MCF 10A (cell line): ENCODE data around the gene TOMT. TPM values are rescaled to one million over a fixed set of nuclear protein-coding genes. Genes with fewer than 3 reads are reported as not detected.

Experiments used
- Bru-seq: library from RNA; stranded (reverse); fragments of 400-500 nt; gene quantifications from one replicate; lab custom pipeline; 2021; lab: Mats Ljungman, UMichigan
- BruChase-seq, 2 experiments: library from RNA; stranded (reverse); fragments of 400-500 nt; gene quantifications; one replicate each; lab custom pipeline; 2021; lab: Mats Ljungman, UMichigan
- BruUV-seq: library from RNA; stranded (reverse); fragments of 400-500 nt; replicated peaks from 2 replicates; lab custom pipeline; 2021; lab: Mats Ljungman, UMichigan
- CTCF ChIA-PET: fragments of 300-600 bp; sonication (Branson Sonifier 250); formaldehyde crosslinking; extraction: SDS; loops from one replicate; lab custom pipeline; 2021; ENCODE audit warnings: antibody characterized with exemption, inconsistent platforms; lab: Yijun Ruan, JAX
- POLR2A ChIA-PET: fragments of 300-600, 350-650 bp; sonication (Branson Sonifier 250); formaldehyde crosslinking; extraction: SDS; loops from one replicate; lab custom pipeline; 2020; ENCODE audit warnings: antibody characterized with exemption, inconsistent platforms; lab: Yijun Ruan, JAX
- DNase-seq: peaks from one replicate; pipeline ENCODE4 v3.0.0-alpha.2; 2018; ENCODE audit not compliant: unreplicated experiment
- H3K27ac Mint-ChIP-seq: one replicate; pipeline ENCODE4 v1.8.0; 2022; ENCODE audit warnings: mild to moderate bottlenecking, low read depth, mixed read lengths; ENCODE audit not compliant: unreplicated experiment
- H3K27me3 Mint-ChIP-seq: one replicate; pipeline ENCODE4 v1.8.0; 2022; ENCODE audit warnings: mixed read lengths; ENCODE audit not compliant: insufficient read depth, unreplicated experiment
- H3K36me3 Mint-ChIP-seq: one replicate; pipeline ENCODE4 v1.8.0; 2022; ENCODE audit warnings: mild to moderate bottlenecking, moderate library complexity, mixed read lengths; ENCODE audit not compliant: insufficient read depth, unreplicated experiment
- H3K4me1 Mint-ChIP-seq: one replicate; pipeline ENCODE4 v1.8.0; 2022; ENCODE audit warnings: mixed read lengths; ENCODE audit not compliant: insufficient read depth, unreplicated experiment
- H3K4me3 Mint-ChIP-seq: one replicate; pipeline ENCODE4 v1.8.0; 2022; ENCODE audit warnings: mild to moderate bottlenecking, moderate library complexity, mixed read lengths; ENCODE audit not compliant: unreplicated experiment
- H3K9me3 Mint-ChIP-seq: one replicate; pipeline ENCODE4 v1.8.0; 2022; ENCODE audit warnings: mixed read lengths; ENCODE audit not compliant: unreplicated experiment
- intact Hi-C: fragments of 100-400 bp; cut with micrococcal nuclease; formaldehyde crosslinking; loops from 2 replicates; pipeline ENCODE4 v1.14.1; 2022
- long read RNA-seq: library from polyadenylated mRNA; stranded (forward); transcript quantifications from one replicate; pipeline ENCODE4 v2.0.0, GENCODE V29; 2022
- total RNA-seq: library from RNA; stranded (reverse); gene quantifications from 2 replicates; pipeline ENCODE4 v1.2.3, GENCODE V29; 2022
- TF ChIP-seq, protein P1 (sequence below): fragments of 200-600 bp; IDR thresholded peaks from one replicate; pipeline ENCODE4 v1.8.0; 2022; ENCODE audit warnings: antibody characterized with exemption, mild to moderate bottlenecking; ENCODE audit not compliant: unreplicated experiment

TOMT gene, protein sequence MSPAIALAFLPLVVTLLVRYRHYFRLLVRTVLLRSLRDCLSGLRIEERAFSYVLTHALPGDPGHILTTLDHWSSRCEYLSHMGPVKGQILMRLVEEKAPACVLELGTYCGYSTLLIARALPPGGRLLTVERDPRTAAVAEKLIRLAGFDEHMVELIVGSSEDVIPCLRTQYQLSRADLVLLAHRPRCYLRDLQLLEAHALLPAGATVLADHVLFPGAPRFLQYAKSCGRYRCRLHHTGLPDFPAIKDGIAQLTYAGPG
- total RNA-seq (not detected in 2 replicates), Bru-seq, nascent RNA (not detected), BruChase-seq, experiment 1, labeled RNA remaining after a 6-hour chase (percentile 21 among the genes with signal in this experiment), BruChase-seq, experiment 2, labeled RNA remaining after a 2-hour chase (percentile 43 among the genes with signal in this experiment)
- long read RNA-seq = 0 reads

DNA sequence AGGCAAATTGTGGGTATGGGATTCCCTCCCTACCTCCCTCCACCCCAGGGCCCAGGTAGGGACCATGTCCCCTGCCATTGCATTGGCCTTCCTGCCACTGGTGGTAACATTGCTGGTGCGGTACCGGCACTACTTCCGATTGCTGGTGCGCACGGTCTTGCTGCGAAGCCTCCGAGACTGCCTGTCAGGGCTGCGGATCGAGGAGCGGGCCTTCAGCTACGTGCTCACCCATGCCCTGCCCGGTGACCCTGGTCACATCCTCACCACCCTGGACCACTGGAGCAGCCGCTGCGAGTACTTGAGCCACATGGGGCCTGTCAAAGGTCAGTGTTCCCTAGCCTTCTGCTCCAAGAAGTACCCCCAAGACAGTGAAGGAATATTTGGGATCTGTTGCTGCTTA is at the start of gene TOMT:
TOMT (plus strand) TSS at position 37 of the 400 bp plus-strand sequence; CDS start at position 65, 28 bp downstream.
- intact Hi-C loops = no loop called here
- no peak within 1 kb of the TSS for H3K27ac Mint-ChIP-seq
- peaks cover 34% of the 10 kb centered on the region for H3K4me1 Mint-ChIP-seq
- H3K9me3 Mint-ChIP-seq = no peaks in the 10 kb centered on the region
- DNase-seq = no peak
- peaks cover 25% of the 10 kb centered on the region for H3K36me3 Mint-ChIP-seq
- BruUV-seq = no TSS peak
- TF ChIP-seq, protein P1, sequence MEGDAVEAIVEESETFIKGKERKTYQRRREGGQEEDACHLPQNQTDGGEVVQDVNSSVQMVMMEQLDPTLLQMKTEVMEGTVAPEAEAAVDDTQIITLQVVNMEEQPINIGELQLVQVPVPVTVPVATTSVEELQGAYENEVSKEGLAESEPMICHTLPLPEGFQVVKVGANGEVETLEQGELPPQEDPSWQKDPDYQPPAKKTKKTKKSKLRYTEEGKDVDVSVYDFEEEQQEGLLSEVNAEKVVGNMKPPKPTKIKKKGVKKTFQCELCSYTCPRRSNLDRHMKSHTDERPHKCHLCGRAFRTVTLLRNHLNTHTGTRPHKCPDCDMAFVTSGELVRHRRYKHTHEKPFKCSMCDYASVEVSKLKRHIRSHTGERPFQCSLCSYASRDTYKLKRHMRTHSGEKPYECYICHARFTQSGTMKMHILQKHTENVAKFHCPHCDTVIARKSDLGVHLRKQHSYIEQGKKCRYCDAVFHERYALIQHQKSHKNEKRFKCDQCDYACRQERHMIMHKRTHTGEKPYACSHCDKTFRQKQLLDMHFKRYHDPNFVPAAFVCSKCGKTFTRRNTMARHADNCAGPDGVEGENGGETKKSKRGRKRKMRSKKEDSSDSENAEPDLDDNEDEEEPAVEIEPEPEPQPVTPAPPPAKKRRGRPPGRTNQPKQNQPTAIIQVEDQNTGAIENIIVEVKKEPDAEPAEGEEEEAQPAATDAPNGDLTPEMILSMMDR = no peak
- ChIA-PET POLR2A (interaction anchor here (0.6 to 0.9 kb wide), 3 partner anchors 38 to 78 kb away, joined by 3 read pairs; no protein-coding TSS in a partner anchor), CTCF (interaction anchor here (0.6 to 3.6 kb wide), 5 partner anchors 9 to 325 kb away, joined by 3 to 15 read pairs (median 4); no protein-coding TSS in a partner anchor)
- no peaks in the 10 kb centered on the region for H3K27me3 Mint-ChIP-seq
- no peak within 1 kb of the TSS for H3K4me3 Mint-ChIP-seq

DNA sequence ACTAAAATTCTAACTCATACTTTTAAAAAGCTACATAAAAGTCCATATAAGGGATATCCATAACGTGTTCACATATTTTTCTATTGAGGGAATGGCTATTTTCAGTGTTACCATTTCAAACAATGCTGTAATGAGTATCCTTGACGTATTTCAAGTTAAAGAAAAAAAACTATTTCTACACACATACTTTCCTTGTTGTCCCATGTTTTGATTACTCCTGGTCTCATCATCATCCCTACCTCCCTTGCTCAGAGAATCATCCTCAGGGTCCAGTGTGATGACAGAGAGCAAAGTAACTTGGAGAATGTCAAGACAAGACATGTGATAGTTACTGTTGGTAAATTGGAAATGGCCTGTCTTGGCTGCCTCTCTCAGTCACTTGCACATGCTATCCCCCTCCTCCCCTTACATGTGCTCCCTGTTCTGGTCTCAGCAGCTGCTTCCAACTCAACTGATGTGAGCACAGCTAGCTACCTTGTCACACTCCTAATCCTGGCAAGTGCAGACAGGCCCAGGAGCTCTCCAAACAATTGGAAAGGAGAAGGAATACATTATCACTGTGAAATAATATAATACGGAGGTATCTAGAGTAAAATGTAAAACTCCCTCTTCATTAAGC is 47.2 kb upstream of the TOMT start:
- Mint-ChIP-seq H3K4me3 (no peak overlapping the region), H3K27me3 (no peaks in the 10 kb centered on the region), H3K9me3 (no peaks in the 10 kb centered on the region), H3K27ac (peak overlapping the region; percentile 39), H3K4me1 (peaks cover 9% of the 10 kb centered on the region), H3K36me3 (peaks cover 18% of the 10 kb centered on the region)
- intact Hi-C loops = no loop called here
- ChIA-PET POLR2A (interaction anchor here (0.8 to 3.8 kb wide), 9 partner anchors 11 to 356 kb away, joined by 3 to 20 read pairs (median 4); no protein-coding TSS in a partner anchor), CTCF (interaction anchor here (0.6 to 2.4 kb wide), 8 partner anchors 11 to 878 kb away, joined by 3 to 7 read pairs (median 3); no protein-coding TSS in a partner anchor)
- TF ChIP-seq, protein P1 = no peak
- DNase-seq = no peak
- BruUV-seq = no TSS peak

DNA sequence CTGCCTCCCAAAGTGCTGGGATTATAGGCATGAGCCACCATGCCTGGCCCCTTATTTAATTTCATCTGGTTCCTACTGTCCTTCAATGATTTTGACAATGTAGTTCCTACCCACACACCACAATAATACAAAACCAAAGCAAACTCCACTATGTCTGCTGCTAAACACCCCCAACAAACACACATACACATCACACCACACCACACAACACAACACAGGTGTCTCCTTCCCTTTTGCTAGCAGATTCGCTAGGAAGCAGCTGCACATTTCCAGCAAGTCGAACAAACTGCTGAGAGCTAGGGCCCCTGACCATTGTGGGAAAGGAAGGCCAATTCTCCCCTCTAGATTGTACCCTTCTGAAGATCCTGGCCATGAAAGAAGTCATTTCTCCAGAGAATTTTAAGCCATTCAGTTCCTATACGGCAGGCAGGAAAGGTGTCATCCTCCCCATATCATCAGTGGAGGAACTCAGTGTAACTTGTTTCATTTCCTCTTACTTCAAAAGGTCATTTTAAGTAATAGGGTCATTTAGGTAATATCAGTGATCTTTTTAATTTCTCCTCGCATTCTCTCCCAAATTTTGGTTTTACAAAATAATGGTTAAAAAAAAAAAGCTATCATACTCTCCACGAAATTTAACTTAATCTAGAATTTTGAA is 43.9 kb upstream of the TOMT start:
- Mint-ChIP-seq H3K9me3 (no peaks in the 10 kb centered on the region), H3K27ac (peak overlapping the region; percentile 65), H3K36me3 (peaks cover 26% of the 10 kb centered on the region), H3K27me3 (no peaks in the 10 kb centered on the region), H3K4me1 (peaks cover 17% of the 10 kb centered on the region), H3K4me3 (no peak overlapping the region)
- intact Hi-C loops = no loop called here
- no TSS peak for BruUV-seq
- CTCF ChIA-PET = interaction anchor here (0.5 to 2.0 kb wide), 4 partner anchors 9 to 121 kb away, joined by 3 to 6 read pairs (median 4); no protein-coding TSS in a partner anchor
- no peak for DNase-seq
- TF ChIP-seq, protein P1 = no peak
- POLR2A ChIA-PET = interaction anchor here (0.6 to 3.7 kb wide), 5 partner anchors 8 to 83 kb away, joined by 3 to 20 read pairs (median 3); no protein-coding TSS in a partner anchor
